NCI-H2171 (cell line): ENCODE data around the gene SIRPA.

Experiments
- DNase-seq: peaks from one replicate; lab custom pipeline; 2025; lab: John Stamatoyannopoulos, UW

The SIRPA gene

DNA sequence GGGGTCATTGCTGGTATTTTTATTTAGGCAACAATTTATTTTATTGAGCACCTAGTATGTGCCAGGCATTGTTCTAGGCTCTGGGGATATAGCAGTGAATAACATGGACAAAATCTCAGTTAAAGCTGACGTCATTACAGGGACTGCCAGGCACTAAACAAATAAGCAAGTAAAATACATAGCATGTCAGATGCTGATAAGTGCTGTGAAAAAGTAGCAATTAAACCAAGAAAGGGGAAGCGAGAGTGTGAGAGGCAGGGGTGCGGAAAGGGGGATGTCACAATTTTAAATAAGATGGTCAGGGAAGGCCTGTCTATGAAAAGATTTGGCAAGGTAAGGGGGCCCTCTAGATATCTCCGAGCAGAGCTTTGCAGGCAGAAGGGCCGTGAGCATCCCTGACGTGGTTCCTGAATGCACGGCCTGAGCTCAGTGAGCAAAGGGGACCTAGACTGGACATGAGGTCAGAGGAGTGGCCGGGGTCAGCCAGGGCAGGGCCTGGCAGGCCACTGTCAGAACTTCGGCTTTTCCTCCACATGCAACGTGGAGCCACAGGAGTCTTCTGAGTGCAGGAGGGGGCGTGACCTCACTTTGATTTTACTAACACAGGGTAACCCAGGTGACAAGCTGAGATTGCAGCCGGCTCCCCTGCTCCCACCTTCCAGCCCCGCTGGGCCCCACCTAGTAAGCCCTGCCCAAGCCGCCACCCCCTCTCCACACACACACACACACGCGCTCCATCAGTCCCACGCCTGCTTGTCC, 24.2 kb upstream of the SIRPA start:
- no peak for DNase-seq

GRCh38 chr20:1871807-1872458, 23.3 kb upstream of the SIRPA start:
- DNase-seq: no peak

- no peak for DNase-seq
Observed at GRCh38 chr20:1872459-1873097, 22.6 kb upstream of the SIRPA start.

DNA sequence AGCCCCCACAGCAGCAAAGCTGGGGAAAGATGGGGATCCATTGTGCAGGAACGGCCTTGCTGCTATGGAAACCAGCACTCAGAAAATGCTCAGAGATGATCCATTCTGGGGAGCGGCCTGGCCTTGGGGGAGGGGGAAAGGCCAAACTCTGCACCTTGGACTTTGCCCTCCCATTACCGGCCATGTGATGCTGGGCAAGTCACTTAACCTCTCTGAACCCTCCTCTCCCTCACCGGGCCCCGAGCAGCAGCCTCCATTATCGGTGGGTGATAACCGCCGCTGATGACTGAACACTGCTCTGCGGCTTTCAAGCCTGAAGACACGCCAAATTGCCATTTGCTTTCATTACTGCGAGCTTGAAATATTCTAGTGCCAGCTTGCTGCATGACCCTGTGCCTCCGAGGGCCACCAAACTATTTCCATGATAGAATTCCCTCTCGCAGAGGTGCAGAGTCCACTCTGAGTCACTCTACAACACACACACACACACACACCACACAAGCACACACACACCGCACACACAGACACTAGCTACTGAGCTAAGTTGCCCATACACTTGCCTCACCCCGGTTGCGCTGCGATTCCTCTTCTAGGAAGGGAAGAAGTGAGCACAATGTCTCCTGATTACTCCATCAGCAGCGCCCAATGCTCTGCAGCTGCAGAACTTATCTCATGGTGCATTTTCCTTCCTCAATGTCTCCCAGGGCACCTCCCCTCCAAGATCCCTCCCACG, 20.6 kb upstream of the SIRPA start:
- DNase-seq: no peak

DNA sequence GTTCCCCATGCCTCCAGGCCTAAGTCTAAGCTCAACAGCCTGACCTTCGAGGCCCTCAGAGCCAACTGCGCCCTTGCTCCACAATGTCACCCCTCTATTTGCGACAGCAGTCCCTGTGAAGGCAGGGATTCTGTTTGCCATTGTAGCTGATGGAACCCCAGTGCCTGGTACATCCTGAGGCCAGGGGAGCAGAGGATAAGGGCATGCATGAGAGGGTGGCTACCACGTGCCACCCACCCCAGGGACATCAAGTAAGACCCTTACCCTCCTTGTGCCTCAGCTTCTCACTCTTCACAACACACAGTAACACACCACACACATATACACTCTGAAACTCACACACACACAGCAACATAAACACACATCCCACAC, 20.0 kb upstream of the SIRPA start:
- no peak for DNase-seq

- DNase-seq: no peak
Observed at GRCh38 chr20:1875762-1876161, 19.4 kb upstream of the SIRPA start.

DNA sequence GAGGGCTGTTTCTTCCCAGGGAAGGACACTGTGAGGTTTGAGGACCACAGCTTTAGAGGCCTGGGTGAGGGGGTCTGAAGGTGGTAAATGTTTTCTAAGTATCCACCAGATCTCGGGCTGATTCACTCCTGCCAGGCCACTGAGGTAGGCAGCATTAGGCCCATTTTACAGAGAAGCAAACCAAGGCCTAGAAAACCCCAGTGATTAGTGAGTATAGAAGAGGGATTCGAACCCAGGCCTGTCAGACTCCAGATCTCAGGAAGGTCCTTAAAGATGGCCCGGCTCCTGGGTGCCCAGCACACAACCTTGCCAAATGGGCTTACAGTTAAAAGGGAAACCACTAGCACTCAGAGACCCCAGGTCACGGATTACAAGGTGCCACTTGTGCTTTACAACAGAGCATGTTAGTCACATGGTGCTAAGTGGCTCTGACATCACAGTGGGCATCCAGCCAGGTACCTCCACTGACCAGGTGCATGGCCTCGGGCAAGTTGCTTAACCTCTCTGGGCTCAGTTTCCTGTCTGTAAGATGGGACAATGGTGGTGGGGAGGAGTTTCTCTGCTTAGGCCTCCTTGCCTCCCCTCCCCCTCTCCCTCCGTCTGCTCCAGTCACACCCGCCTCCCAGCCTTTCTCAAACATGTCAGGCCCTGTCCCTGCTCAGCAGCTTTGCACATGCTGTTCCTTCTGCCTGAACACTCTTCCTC, 18.8 kb upstream of the SIRPA start:
- DNase-seq: no peak

- no peak for DNase-seq
Observed at GRCh38 chr20:1876975-1877608, 18.1 kb upstream of the SIRPA start.

- DNase-seq: no peak
Observed at GRCh38 chr20:1877609-1878200, 17.5 kb upstream of the SIRPA start.

DNA sequence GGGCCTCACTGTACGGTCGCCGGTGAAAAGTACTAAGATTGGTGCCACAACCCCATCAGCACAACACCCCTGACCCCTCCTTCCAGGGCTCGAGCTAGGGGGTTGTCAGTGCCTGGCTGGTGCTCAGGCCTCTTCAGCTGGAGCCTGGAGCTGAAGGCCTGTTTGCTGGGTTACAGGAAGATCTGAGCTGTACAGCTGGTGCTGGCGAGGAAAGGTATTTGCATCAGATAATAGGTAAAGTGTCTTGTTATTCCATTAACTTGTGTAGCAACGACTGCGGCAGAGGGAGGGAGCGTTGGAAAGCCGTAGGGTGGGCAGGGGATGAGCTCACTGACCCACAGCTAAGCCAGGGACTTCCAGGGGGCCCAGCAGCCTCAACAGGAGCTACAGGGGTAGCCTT, 15.8 kb upstream of the SIRPA start:
- no peak for DNase-seq

DNA sequence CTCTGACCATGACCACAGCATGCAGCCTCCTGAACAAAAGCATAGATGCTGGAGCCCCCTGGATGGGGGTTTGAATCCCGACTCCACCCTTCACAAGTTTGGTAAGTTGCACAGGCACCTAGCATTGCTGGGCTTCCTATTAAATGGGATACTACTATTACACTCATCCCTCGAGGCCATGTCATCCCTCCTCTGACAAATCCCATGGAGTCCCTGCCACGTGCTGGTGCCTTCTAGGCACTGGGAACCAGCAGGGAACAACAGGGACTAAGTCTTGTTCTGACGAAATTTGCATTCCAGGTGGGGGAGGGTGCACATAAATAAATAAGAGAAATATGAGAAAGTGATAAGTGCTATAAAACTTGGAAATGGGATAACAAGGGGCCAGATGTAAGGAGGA, 15.3 kb upstream of the SIRPA start:
- no peak for DNase-seq

GRCh38 chr20:1880529-1881239, 14.5 kb upstream of the SIRPA start:
- no peak for DNase-seq

- DNase-seq: no peak
Observed at GRCh38 chr20:1881240-1881835, 13.9 kb upstream of the SIRPA start.

- no peak for DNase-seq
Observed at GRCh38 chr20:1882026-1882425, 13.2 kb upstream of the SIRPA start.

- DNase-seq: no peak
Observed at GRCh38 chr20:1883986-1884385, 11.2 kb upstream of the SIRPA start.

DNA sequence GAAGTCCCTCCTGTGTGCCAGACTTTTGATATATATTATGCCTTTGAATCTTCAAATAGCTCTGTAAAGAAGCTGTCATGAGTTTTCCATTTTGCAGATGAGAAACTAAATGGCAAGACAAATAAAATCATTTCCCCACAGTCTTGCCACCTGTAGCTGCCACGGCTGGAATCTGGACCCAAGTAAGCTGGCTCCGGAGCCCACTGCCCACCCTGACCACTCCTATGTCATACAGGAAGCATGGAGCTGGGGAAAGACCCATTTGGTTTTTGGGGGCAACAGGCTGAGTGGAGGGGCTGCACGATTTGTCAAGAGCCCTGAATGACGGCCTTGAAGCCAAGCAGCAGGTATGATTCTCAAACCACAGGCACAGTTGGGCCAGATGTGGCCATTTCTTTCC, 10.0 kb upstream of the SIRPA start:
- DNase-seq: no peak

DNA sequence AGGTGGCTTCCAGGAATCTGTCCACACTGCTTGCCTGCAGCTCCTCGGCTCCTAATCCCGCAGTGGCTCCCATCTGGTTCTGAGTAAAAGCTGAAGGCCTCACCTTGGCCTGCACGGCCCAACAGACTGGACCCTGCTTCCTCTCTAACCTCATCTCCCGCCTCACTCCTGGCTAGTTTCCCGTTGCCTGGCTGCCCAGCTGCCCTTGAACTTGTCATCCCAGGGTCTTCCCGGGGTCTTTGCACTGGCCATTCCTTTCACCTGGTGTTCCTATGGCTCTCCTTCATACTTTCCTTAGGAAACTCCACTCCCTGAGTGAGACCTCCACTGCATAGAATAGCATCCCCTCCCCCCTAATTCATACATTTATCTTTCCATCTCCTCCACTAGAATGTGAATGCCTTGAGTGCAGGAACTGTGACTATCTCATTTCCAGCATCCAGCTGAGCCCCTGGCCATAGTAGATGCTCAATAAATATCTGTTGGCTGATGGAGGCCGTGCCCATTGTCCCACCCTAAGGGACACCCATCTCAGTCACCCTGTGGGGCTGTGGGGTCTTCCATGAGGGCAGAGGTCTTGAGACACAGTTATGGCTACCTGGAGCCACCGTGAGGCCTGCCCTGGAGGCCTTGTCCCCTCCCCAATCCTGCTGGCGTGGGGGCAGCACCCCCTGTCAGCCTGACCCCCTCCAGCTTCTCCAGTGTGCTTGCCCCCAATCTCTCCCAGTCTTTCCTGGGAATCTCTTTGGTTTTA, 9.1 kb upstream of the SIRPA start:
- no peak for DNase-seq

DNA sequence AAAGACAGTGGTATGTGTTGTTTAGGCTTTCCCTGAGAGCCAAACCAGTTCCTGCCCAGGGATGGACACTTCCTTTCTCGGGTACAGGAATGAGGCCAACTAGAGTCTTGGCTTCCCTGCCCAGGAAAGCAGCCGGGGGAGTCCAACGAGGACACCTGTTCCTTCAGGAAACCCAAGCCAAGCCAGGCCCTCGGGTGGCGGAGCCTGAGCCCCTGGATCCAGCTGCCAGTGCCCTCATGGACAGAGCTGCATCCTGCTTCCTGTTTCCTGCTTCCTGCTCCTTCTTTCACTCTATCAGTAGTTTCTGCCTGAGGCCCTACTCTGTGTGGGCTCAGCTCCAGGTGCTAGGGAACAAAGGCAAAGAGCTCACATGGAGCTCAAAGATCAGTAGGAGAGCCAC, 7.9 kb upstream of the SIRPA start:
- DNase-seq: no peak

DNA sequence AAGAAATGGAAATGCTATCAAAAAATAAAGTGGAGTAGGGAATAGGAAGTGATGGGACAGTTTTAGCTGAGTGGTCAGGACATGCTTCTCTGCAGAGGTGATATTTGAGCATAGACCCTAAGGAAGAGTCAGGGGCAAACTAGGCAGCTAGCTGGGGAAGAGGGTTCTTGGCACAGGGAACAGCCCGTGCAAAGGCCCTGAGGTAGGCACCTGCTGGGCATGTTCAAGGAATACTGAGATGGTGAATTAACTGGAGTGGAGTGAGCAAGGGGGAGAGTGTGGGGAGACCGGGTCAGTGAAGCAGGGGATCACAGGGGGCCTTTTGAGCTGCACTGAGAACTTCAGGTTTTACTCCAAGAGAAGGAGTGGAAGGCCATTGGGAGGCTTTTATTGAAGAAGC, 7.5 kb upstream of the SIRPA start:
- no peak for DNase-seq
